GM23248 (cell line): ENCODE measurements around the gene BOD1.

ENCODE experiments used
- EZH2 ChIP-seq: fragments of 200-600 bp; sonication (generic); IDR thresholded peaks from 2 replicates; pipeline ENCODE4 v1.6.1; 2018; ENCODE audit warnings: antibody characterized with exemption, mild to moderate bottlenecking; ENCODE audit not compliant: insufficient read depth, poor library complexity, severe bottlenecking
- EZH2phosphoT487 ChIP-seq: fragments of 200-600 bp; sonication (generic); IDR thresholded peaks from 2 replicates; pipeline ENCODE4 v1.6.1; 2018; ENCODE audit warnings: antibody characterized with exemption, moderate library complexity, mild to moderate bottlenecking, low read depth; ENCODE audit not compliant: insufficient read depth

DNA sequence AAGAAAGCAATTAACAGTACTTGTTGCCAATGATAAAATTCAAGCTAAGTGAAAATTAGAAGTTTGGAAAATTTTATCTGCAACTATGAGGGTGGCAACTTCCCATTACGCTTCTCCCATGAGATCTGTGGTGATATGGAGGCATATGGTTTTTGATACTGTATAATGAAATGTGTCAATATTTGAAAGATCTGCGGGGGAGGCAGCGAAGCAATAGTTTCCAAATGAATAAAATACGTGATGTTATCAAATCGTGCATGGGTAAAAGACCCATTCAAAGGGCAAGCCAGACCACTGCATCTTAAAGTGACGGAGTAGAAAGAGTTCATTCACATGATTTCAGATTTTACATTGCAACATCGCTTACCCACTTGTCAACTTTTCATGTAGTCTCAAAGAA is 20.9 kb upstream of the BOD1 start:
- TF ChIP-seq EZH2phosphoT487 (no peak), EZH2 (no peak)
